Thyroid gland (tissue), 4 donors: ENCODE results near the gene TBC1D22A.

Experiments used
- CTCF ChIP-seq, 6 experiments: fragments of 200-600 bp in 3 of 6; fragments of 450-650 bp in 3 of 6; sonication (generic) in 3 of 6; IDR thresholded peaks; one replicate each; pipeline ENCODE4 v1.5.1; 2016 to 2019; ENCODE audit warnings: antibody characterized with exemption in 6 of 6, mild to moderate bottlenecking in 2 of 6, inconsistent platforms in 1 of 6, moderate library complexity in 1 of 6
- POLR2A ChIP-seq, 2 donors: fragments of 450-650 bp; IDR thresholded peaks; one replicate each; pipeline ENCODE4 v1.6.1; 2017; ENCODE audit warnings: antibody characterized with exemption in 2 of 2, mild to moderate bottlenecking in 2 of 2, moderate library complexity in 1 of 2

- no peak for TF ChIP-seq CTCF (IDR thresholded peaks at IDR 0.05)
- no peak for TF ChIP-seq POLR2A (IDR thresholded peaks at IDR 0.05)
These were observed 391.5 kb downstream of the TBC1D22A start for GRCh38 chr22:47153854-47154525.
